ENCODE results near the gene PDIA4.
"Not testable (repeated sequence)": the region's sequence is repeated elsewhere in the genome, so short reads cannot be mapped to it uniquely, and the experiment has no call there.

Gene PDIA4

GRCh38 chr7:149028346-149029109 lies at the start of gene PDIA4:
Gene PDIA4 (minus strand): TSS chr7:149028505. CDS start chr7:149028408, 97 bp downstream.
- peak; percentile 100 for DNase-seq

- DNase-seq, result no peak
Measured at GRCh38 chr7:149077594-149077993, 49.3 kb upstream of the PDIA4 start.

GRCh38 chr7:149075286-149075685 lies 47.0 kb upstream of the PDIA4 start:
- no peak for DNase-seq

- no peak for DNase-seq
Measured at GRCh38 chr7:149074116-149074885, 46.0 kb upstream of the PDIA4 start.

- no peak for DNase-seq
Measured at GRCh38 chr7:149072438-149072775, 44.1 kb upstream of the PDIA4 start.

GRCh38 chr7:149071641-149072437 lies 43.5 kb upstream of the PDIA4 start:
- DNase-seq, result no peak

GRCh38 chr7:149071182-149071635 lies 42.9 kb upstream of the PDIA4 start:
- no peak for DNase-seq

GRCh38 chr7:149070372-149071125 lies 42.2 kb upstream of the PDIA4 start:
- no peak for DNase-seq

GRCh38 chr7:149067869-149068268 lies 39.6 kb upstream of the PDIA4 start:
- DNase-seq, result no peak

- DNase-seq, result no peak
Measured at GRCh38 chr7:149063476-149063875, 35.2 kb upstream of the PDIA4 start.

GRCh38 chr7:149062217-149062899 lies 34.1 kb upstream of the PDIA4 start:
- DNase-seq, result not testable (repeated sequence)

- DNase-seq, result no peak
Measured at GRCh38 chr7:149060156-149060555, 31.9 kb upstream of the PDIA4 start.

- no peak for DNase-seq
Measured at GRCh38 chr7:149053885-149054284, 25.6 kb upstream of the PDIA4 start.

- DNase-seq, result no peak
Measured at GRCh38 chr7:149053384-149053783, 25.1 kb upstream of the PDIA4 start.

- DNase-seq, result no peak
Measured at GRCh38 chr7:149050941-149051340, 22.6 kb upstream of the PDIA4 start.

- DNase-seq, result no peak
Measured at GRCh38 chr7:149048805-149049204, 20.5 kb upstream of the PDIA4 start.

- no peak for DNase-seq
Measured at GRCh38 chr7:149046416-149046815, 18.1 kb upstream of the PDIA4 start.

- DNase-seq, result no peak
Measured at GRCh38 chr7:149043936-149044335, 15.6 kb upstream of the PDIA4 start.

GRCh38 chr7:149041350-149041749 lies 13.0 kb upstream of the PDIA4 start:
- DNase-seq, result no peak

GRCh38 chr7:149038641-149039040 lies 10.3 kb upstream of the PDIA4 start:
- DNase-seq, result not testable (repeated sequence)

GRCh38 chr7:149036676-149037075 lies 8.4 kb upstream of the PDIA4 start:
- no peak for DNase-seq

- no peak for DNase-seq
Measured at GRCh38 chr7:149031353-149031910, 3.1 kb upstream of the PDIA4 start.

Measured in DMS 273 treated with DMSO at 0.1 percent for 48 hours (cell line).